Muscle of back (tissue), 11 donors: Measurements from ENCODE around the gene MAX. TPM values are rescaled to one million over a fixed set of nuclear protein-coding genes. Genes with fewer than 3 reads are reported as not detected.
"Not testable (repeated sequence)": the region's sequence is repeated elsewhere in the genome, so short reads cannot be mapped to it uniquely, and the experiment has no call there.

ENCODE experiments used
- DNase-seq, 3 donors: peaks; one replicate each; pipeline versions ENCODE4 v3.0.0 to v3.0.0-alpha.2; 2013
- polyA plus RNA-seq, 10 donors: library from polyadenylated mRNA; unstranded; fragments of 120-200 nt; gene quantifications; one replicate each; pipeline ENCODE4 v1.2.1, GENCODE V29; 2013; ENCODE audit not compliant: insufficient read length in 10 of 10

Gene MAX
- polyA plus RNA-seq, 10 donors, result 30.7 to 45.4 (median 34.8) TPM

DNA sequence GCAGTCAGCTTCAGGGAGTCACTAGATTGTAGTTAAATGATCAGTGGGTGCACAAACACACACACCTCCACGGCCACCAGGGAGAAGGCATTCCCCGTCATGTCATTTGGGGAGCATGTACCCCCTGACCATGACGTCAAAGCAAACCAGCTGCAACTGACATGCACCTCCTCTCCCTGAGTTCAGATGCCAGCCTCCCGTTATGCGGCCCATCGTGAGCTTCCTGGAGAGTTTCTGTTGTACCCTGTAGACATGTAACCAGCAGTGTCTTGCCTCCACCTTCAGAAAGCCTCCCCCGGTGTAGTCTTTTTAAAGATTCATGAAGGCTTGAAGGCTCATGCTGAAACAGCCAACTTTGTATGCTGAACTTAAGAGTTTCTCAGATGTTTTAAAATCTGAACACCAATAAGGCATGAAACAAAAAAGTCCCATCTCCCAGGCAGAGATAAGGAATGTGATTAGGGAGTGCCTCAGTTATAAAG is 60.8 kb downstream of the MAX start:
- no peak for DNase-seq

DNA sequence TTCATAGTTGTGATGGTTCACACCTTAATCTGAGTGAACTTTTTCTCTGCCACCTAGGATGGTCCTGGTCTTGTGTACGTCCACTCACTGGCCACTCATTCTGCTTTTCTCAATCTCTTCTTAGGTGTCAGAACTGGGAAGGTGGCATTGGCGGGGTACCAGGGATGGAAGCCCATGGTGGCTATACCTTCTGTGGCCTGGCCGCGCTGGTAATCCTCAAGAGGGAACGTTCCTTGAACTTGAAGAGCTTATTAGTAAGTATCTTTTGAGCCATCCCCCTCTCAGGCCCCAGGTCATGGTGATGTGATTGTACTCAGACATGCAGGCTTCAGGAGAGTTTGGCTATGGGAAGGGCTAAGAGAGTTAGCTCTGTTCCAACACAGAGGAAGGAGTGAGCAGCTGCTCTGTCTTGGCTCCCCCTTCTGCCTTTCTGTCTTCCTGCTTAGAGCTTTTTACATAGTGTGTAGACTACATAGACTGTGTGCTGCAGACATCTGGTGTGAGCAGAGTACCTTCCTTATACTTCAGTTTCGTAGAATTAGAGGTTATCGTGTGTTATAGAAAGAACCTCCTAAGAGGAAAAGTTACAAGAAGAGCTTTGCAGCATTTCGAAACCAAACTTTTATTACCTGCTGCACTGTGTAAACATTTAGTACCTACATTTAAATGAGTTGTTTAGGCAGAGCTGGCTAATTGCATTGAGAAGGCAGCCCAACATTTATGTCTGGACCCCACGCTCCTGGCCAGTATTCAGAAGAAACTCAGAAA is 61.5 kb downstream of the MAX start:
- peak in 1 of 3 donors; percentile 37 for DNase-seq

- no peak for DNase-seq
Measured at GRCh38 chr14:65038966-65039365, 63.4 kb downstream of the MAX start.

DNA sequence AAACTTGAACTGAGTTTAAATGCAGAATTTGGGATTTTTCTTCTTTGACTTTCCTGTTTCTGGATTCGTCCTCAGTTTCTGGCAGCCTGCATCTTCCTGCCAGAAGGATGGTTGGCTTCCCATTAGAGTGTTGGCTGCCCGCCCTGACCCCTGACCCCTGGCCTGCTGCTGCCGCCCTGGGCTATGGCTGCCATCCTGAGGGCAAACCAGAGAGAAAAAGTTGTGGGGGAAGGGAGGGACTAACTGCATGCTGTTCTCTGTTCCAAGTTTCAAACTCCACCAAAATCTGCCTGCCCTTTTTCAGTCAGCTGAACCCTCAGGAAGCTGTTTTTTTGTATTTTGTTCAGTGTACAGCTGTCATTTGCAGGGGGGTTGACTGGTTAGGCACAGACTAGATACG is 67.3 kb downstream of the MAX start:
- DNase-seq, result no peak

DNA sequence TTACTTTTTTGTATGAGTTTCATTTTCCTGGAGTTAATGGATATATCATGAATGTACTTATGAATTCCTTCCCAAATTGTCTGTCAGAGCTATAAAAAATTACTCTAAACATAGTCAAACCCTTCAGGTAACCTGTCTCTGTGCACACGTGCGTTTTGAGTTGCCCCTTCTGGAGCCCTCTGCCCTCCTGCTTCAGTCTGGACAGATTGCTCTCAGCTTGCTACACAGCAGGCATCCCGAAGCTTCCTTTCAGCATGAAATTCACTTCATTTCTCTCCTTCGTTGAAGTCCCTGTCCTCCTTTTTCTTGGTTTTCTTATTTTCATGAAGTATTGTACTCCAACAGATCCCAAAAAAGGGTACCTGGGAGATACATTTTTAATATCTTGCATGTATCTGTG is 68.3 kb downstream of the MAX start:
- no peak for DNase-seq

GRCh38 chr14:65033181-65033580 is 69.1 kb downstream of the MAX start:
- DNase-seq, result no peak

DNA sequence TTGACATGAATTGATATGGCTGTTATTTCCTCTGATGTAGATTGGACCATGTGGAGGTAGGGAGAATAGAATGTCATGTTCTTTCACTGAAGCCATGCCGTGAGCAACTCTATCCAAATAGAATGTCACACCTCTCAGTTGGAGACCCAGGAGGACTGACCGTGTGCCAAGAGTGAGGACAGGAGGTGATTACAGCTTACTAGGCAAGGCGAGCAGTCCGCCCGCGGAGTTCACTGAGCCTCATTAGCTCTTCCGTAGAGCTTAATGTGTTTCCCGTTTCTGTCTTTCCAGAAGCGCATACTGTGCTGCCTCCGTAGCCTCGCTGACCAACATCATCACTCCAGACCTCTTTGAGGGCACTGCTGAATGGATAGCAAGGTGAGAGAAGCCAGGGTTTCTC is 70.0 kb downstream of the MAX start:
- peak in 1 of 3 donors; percentile 9 for DNase-seq

GRCh38 chr14:65031321-65031720 is 71.0 kb downstream of the MAX start:
- DNase-seq, result not testable (repeated sequence)

GRCh38 chr14:65028937-65029336 is 73.4 kb downstream of the MAX start:
- DNase-seq, result no peak

DNA sequence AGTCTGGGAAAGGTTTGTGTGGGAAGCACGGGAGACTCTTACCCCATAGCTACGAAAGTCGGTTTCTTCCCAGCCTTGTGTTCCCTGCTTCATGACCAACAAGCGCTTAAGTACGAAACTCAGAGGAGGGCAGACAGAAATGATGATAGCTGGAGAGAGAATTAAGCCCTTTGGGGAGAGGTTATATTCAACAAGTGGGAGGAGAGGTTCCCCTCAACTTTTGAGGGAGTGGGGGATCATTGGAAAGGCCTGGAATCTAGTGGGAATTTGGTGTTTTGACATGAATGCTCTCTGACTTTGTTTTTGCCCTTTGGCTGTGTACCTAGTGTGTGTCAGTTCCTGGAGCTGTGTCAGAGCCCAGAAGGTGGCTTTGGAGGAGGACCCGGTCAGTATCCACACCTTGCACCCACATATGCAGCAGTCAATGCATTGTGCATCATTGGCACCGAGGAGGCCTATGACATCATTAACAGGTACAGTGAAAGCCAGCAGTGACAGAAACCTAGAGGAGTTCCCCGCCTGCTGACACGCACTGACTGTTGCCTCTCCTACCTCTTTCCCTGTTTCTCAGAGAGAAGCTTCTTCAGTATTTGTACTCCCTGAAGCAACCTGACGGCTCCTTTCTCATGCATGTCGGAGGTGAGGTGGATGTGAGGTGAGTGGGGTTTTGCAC is 75.1 kb downstream of the MAX start:
- DNase-seq, result no peak

DNA sequence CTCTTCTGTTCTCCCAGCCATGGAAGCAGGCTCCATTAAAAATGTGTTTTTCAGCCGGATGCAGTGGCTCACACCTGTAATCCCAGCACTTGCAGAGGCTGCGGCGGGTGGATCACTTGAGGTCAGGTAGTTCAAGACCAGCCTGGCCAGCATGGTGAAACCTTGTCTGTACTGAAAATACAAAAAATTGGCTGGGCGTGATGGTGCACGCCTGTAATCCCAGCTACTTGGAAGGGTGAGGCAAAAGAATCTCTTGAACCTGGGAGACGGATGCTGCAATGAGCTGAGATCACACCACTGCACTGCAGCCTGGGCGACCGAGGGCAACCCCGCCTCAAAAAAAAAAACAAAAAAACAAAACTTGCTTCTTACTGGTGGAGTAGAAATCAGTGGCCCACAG is 75.8 kb downstream of the MAX start:
- DNase-seq, result no peak

GRCh38 chr14:65025818-65026217 is 76.5 kb downstream of the MAX start:
- no peak for DNase-seq

Other genes starting within 250 kb of the MAX start
- gene SPTB, start 222.6 kb downstream of the MAX start, polyA plus RNA-seq, result 100 to 1,000 TPM in 9 of 10 donors, 10 to 100 TPM in 1; 70.0 to 175 (median 145) TPM
- 10 to 100 TPM; 36.8 to 47.0 (median 41.9) TPM for gene CHURC1, start 188.1 kb downstream of the MAX start, polyA plus RNA-seq
- gene GPX2, start 159.8 kb downstream of the MAX start, polyA plus RNA-seq, result under 1 TPM in 8 of 10 donors, not detected in 2; 0.16 to 0.47 (median 0.32) TPM
- 10 to 100 TPM; 22.1 to 38.9 (median 25.6) TPM for gene RAB15, start 130.2 kb downstream of the MAX start, polyA plus RNA-seq
- gene FNTB, start 115.6 kb downstream of the MAX start, polyA plus RNA-seq, result 10 to 100 TPM; 15.2 to 26.5 (median 19.6) TPM